SU-DHL-6 (cell line): Measurements from ENCODE around the gene STK32C.

Experiments
- H2AFZ ChIP-seq: fragments of 200-600 bp; sonication (generic); 2 replicates; pipeline ENCODE4 v1.6.1; 2014; ENCODE audit warnings: low read depth, mild to moderate bottlenecking, moderate library complexity, mixed read lengths, antibody characterized with exemption, low read length; ENCODE audit not compliant: severe bottlenecking
- H3F3A ChIP-seq: fragments of 200-600 bp; shearing (Covaris generic); 2 replicates; pipeline ENCODE4 v1.6.0; 2016; ENCODE audit warnings: antibody characterized with exemption, mild to moderate bottlenecking; ENCODE audit not compliant: insufficient read depth
- H3K27ac ChIP-seq: fragments of 200-600 bp; sonication (generic); 2 replicates; pipeline ENCODE4 v1.5.1; 2016; ENCODE audit warnings: low read depth, mild to moderate bottlenecking, low read length, moderate library complexity, mixed read lengths
- H3K27me3 ChIP-seq: fragments of 200-600 bp; sonication (generic), shearing (Covaris generic); 2 replicates; pipeline ENCODE4 v1.6.0; 2014; ENCODE audit warnings: mild to moderate bottlenecking, low read length
- H3K36me3 ChIP-seq: fragments of 200-600 bp; sonication (generic); 2 replicates; pipeline ENCODE4 v1.6.1; 2014; ENCODE audit warnings: mild to moderate bottlenecking, low read length, mixed read lengths
- H3K4me2 ChIP-seq: fragments of 300-600, 200-600 bp; shearing (Covaris generic), sonication (generic); 2 replicates; pipeline ENCODE4 v1.6.0; 2014; ENCODE audit warnings: low read length, low read depth, mild to moderate bottlenecking; ENCODE audit not compliant: poor library complexity, severe bottlenecking
- H3K4me3 ChIP-seq: fragments of 200-600 bp; sonication (generic); 2 replicates; pipeline ENCODE4 v1.5.1; 2014; ENCODE audit warnings: antibody characterized with exemption, low read length, mild to moderate bottlenecking, mixed read lengths; ENCODE audit not compliant: insufficient read depth, poor library complexity, severe bottlenecking
- H3K79me2 ChIP-seq: fragments of 200-600 bp; sonication (generic); 2 replicates; pipeline ENCODE4 v1.6.1; 2014; ENCODE audit warnings: mild to moderate bottlenecking, low read length, moderate library complexity; ENCODE audit not compliant: insufficient read depth
- H3K9ac ChIP-seq: fragments of 200-600 bp; sonication (generic); 2 replicates; pipeline ENCODE4 v1.7.0; 2014; ENCODE audit warnings: mild to moderate bottlenecking, low read length
- H3K9me2 ChIP-seq: fragments of 200-600 bp; sonication (generic); replicated peaks from 2 replicates; pipeline ENCODE4 v1.6.1; 2014; ENCODE audit warnings: low read length; ENCODE audit not compliant: insufficient read depth
- H3K9me3 ChIP-seq: fragments of 200-600 bp; sonication (generic); 2 replicates; pipeline ENCODE4 v1.6.1; 2014; ENCODE audit warnings: low read length, mixed read lengths; ENCODE audit not compliant: insufficient read depth
- H4K20me1 ChIP-seq: fragments of 200-600 bp; sonication (generic); 2 replicates; pipeline ENCODE4 v1.6.1; 2014; ENCODE audit warnings: low read depth, mild to moderate bottlenecking, antibody characterized with exemption, low read length, moderate library complexity, mixed read lengths
- EZH2phosphoT487 ChIP-seq: fragments of 200-600 bp; sonication (generic), shearing (Covaris generic); conservative IDR thresholded peaks from 2 replicates; pipeline ENCODE4 v1.6.1; 2018; ENCODE audit warnings: mild to moderate bottlenecking, antibody characterized with exemption, low read length, moderate library complexity, mixed read lengths
- TF ChIP-seq, protein P1 (sequence below): fragments of 200-600 bp; sonication (generic); IDR thresholded peaks from one replicate; pipeline ENCODE4 v1.5.1; 2017; ENCODE audit warnings: antibody characterized with exemption, mild to moderate bottlenecking, low read length, moderate library complexity; ENCODE audit not compliant: insufficient read depth, poor library complexity, severe bottlenecking

The STK32C gene

DNA sequence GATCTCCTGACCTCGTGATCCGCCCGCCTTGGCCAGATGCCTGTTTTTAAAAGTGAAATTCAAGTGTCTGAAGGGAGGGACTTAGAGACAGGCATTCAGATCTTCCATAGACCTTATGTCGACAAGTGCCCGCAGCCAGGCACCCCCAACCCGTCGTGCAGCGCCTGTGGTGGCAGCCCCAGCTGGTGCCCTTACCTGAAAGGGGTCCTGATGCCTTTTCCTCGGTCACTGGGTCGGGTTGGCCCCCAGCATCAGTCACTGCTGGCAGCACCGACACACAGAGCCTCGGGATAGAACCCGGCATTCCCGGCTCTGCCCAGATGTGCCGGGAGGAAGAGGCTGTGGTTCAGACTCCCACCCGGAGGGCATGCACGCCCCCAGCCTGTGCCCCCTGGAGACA lies 47.5 kb upstream of the STK32C start:
- no peak overlapping the region for H3K9ac ChIP-seq
- no peaks in the 10 kb centered on the region for H3F3A ChIP-seq
- no peak overlapping the region for H3K4me2 ChIP-seq
- H3K27me3 ChIP-seq: no peaks in the 10 kb centered on the region
- H3K27ac ChIP-seq: no peak overlapping the region
- H4K20me1 ChIP-seq: no peaks in the 10 kb centered on the region
- H3K9me3 ChIP-seq: no peaks in the 10 kb centered on the region
- no peak overlapping the region for H2AFZ ChIP-seq
- H3K4me3 ChIP-seq: no peak overlapping the region
- H3K9me2 ChIP-seq: no peaks in the 10 kb centered on the region
- H3K36me3 ChIP-seq: no peaks in the 10 kb centered on the region
- TF ChIP-seq, protein P1, sequence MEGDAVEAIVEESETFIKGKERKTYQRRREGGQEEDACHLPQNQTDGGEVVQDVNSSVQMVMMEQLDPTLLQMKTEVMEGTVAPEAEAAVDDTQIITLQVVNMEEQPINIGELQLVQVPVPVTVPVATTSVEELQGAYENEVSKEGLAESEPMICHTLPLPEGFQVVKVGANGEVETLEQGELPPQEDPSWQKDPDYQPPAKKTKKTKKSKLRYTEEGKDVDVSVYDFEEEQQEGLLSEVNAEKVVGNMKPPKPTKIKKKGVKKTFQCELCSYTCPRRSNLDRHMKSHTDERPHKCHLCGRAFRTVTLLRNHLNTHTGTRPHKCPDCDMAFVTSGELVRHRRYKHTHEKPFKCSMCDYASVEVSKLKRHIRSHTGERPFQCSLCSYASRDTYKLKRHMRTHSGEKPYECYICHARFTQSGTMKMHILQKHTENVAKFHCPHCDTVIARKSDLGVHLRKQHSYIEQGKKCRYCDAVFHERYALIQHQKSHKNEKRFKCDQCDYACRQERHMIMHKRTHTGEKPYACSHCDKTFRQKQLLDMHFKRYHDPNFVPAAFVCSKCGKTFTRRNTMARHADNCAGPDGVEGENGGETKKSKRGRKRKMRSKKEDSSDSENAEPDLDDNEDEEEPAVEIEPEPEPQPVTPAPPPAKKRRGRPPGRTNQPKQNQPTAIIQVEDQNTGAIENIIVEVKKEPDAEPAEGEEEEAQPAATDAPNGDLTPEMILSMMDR: no peak
- TF ChIP-seq EZH2phosphoT487: no peak
- H3K79me2 ChIP-seq: no peaks in the 10 kb centered on the region

DNA sequence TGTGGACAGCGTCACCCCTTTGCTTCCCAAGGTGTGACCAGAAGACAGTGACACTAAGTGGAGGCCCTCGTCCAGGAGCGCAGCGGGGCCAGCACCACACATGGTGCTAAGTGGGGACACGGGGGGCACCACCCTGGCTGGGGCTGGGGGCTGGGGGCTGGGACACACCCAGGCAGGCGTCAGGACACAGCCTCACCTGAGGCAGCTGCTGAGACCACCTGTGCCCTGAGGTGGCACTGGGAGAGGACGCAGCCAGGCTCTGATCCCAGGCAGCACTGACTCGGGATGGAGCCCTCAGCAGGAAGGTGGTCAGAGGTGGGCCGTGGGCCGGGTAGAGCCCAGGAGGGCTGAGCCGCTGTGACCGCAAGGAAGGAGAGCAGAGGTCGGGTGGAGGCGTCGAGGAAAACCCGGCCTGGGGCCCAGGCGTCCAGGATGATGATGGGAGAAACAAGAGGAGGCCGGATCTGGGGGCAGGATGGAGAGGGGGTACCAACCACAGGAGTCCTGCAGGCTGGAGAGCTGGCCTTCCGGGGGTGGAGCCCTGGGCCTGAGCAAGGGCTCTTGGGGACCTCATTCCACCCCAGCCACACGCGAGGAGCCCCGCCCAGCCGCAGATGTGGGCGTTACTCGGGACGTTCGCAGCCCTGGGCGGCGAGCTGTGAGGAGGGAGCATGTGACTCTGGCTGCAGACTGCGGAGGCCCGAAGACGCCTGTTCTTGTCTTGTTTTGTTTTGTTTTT lies 46.8 kb upstream of the STK32C start:
- Histone ChIP-seq H3K79me2 (no peaks in the 10 kb centered on the region), H3K27me3 (no peaks in the 10 kb centered on the region), H3K4me3 (no peak overlapping the region), H3K4me2 (no peak overlapping the region), H3F3A (no peaks in the 10 kb centered on the region), H4K20me1 (no peaks in the 10 kb centered on the region), H3K36me3 (no peaks in the 10 kb centered on the region), H3K9me2 (no peaks in the 10 kb centered on the region), H2AFZ (no peak overlapping the region), H3K9ac (no peak overlapping the region), H3K27ac (no peak overlapping the region), H3K9me3 (no peaks in the 10 kb centered on the region)
- TF ChIP-seq EZH2phosphoT487: no peak
- TF ChIP-seq, protein P1: no peak

DNA sequence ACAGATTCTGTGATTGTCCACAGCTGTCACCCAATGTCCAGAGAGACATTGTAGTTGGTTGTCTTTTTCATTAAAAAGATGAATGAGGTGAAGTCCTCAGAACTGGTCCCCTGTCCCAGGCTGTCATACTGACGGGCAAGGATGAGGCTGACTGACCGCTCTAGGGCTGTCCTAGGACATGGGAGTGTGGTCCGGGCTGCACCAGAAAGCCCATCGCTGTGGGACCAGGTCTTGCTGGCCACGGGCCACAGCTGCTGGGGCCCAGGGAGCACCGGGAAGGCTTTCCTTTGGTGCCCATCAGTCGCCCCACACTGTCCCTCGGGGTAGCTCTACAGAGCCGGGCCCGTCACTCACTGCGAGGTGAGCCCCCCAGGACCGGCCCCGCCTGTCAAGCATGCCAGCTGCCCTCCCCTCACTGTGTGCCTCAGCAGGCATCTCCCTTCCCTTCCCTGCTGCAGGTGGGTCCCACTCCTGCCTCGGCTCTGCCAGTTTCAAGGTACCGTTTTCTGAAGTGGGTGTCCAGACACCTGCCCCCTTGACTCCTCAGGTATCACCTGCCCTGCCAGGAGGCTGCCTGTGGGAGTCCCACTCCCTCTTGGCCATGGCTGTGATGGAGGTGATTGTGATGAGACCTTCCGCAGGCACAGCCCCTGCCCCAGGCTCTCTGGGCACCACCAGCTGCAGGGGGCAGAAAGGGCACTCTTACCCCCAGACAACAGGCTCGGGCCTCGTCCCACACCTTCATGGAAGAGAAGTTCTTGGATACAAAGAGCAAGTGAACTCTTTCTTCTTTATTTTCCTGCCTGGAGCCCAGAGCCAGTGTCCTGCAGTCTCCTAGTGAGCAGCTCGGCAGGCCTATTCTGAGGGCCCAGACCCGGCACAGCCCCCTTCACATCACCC lies 46.0 kb upstream of the STK32C start:
- Histone ChIP-seq H3K27me3 (no peaks in the 10 kb centered on the region), H3K4me3 (no peak overlapping the region), H3K36me3 (no peaks in the 10 kb centered on the region), H2AFZ (no peak overlapping the region), H3K79me2 (no peaks in the 10 kb centered on the region), H3K9me2 (no peaks in the 10 kb centered on the region), H3K27ac (no peak overlapping the region), H3K4me2 (no peak overlapping the region), H3K9ac (no peak overlapping the region), H4K20me1 (no peaks in the 10 kb centered on the region), H3K9me3 (no peaks in the 10 kb centered on the region), H3F3A (no peaks in the 10 kb centered on the region)
- TF ChIP-seq EZH2phosphoT487: no peak
- TF ChIP-seq, protein P1: no peak
